Thoracic aorta (tissue), 2 donors: ENCODE data around the gene HTR1A. TPM values are rescaled to one million over a fixed set of nuclear protein-coding genes. Genes with fewer than 3 reads are reported as not detected.

Source experiments
- ATAC-seq: fragments of 150-250 bp; one replicate; pipeline ENCODE4 v1.8.0; 2017; ENCODE audit warnings: low read depth; ENCODE audit not compliant: insufficient number of reproducible peaks, low FRiP score
- DNase-seq: peaks from one replicate; pipeline ENCODE4 v3.0.0-alpha.2; 2020; ENCODE audit warnings: low spot score
- H3K27ac ChIP-seq, 2 donors: fragments of 200-600 bp; sonication (generic); 1 replicate in 1 of 2; 2 replicates in 1 of 2; pipeline ENCODE4 v1.5.1; 2016; ENCODE audit warnings: mild to moderate bottlenecking in 2 of 2, moderate library complexity in 2 of 2
- H3K27me3 ChIP-seq: fragments of 200-600 bp; sonication (generic); replicated peaks from 2 replicates; pipeline ENCODE4 v1.6.0; 2016; ENCODE audit warnings: mild to moderate bottlenecking; ENCODE audit not compliant: insufficient read depth
- H3K36me3 ChIP-seq: fragments of 200-600 bp; sonication (generic); one replicate; pipeline ENCODE4 v1.5.1; 2016
- H3K4me1 ChIP-seq, 2 donors: fragments of 200-600 bp; sonication (generic); 1 replicate in 1 of 2; 2 replicates in 1 of 2; pipeline versions ENCODE4 v1.5.1 to v1.6.0; 2016; ENCODE audit warnings: low read depth in 2 of 2, mild to moderate bottlenecking in 1 of 2; ENCODE audit not compliant: control insufficient read depth in 1 of 2
- H3K4me3 ChIP-seq: fragments of 200-600 bp; sonication (generic); 2 replicates; pipeline ENCODE4 v1.5.1; 2016; ENCODE audit warnings: mild to moderate bottlenecking
- H3K9me3 ChIP-seq: fragments of 200-600 bp; sonication (generic); 2 replicates; pipeline ENCODE4 v1.5.1; 2016
- total RNA-seq, 2 donors: library from RNA; depleted of rRNA; stranded (reverse); fragments of >200 nt; gene quantifications; one replicate each; pipeline versions ENCODE4 v1.1.0 to v1.2.3, GENCODE V29; 2016
- TF ChIP-seq, protein P1 (sequence below): fragments of 200-600 bp; sonication (generic); IDR thresholded peaks from one replicate; pipeline ENCODE4 v1.5.1; 2019; ENCODE audit warnings: antibody characterized with exemption

HTR1A gene
- total RNA-seq, 2 donors from 2014 or later: 0.78 TPM; not detected in 1

GRCh38 chr5:63959177-63959982 is 2.9 kb downstream of the HTR1A start:
- no peaks in the 10 kb centered on the region for H3K9me3 ChIP-seq
- no peaks in the 10 kb centered on the region for H3K4me1 ChIP-seq
- TF ChIP-seq, protein P1, sequence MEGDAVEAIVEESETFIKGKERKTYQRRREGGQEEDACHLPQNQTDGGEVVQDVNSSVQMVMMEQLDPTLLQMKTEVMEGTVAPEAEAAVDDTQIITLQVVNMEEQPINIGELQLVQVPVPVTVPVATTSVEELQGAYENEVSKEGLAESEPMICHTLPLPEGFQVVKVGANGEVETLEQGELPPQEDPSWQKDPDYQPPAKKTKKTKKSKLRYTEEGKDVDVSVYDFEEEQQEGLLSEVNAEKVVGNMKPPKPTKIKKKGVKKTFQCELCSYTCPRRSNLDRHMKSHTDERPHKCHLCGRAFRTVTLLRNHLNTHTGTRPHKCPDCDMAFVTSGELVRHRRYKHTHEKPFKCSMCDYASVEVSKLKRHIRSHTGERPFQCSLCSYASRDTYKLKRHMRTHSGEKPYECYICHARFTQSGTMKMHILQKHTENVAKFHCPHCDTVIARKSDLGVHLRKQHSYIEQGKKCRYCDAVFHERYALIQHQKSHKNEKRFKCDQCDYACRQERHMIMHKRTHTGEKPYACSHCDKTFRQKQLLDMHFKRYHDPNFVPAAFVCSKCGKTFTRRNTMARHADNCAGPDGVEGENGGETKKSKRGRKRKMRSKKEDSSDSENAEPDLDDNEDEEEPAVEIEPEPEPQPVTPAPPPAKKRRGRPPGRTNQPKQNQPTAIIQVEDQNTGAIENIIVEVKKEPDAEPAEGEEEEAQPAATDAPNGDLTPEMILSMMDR: no peak
- no peak overlapping the region for H3K4me3 ChIP-seq
- no peak overlapping the region for H3K27ac ChIP-seq
- H3K27me3 ChIP-seq: no peaks in the 10 kb centered on the region
- DNase-seq: no peak
- no peak for ATAC-seq
- H3K36me3 ChIP-seq: no peaks in the 10 kb centered on the region

- Histone ChIP-seq H3K27me3 (no peaks in the 10 kb centered on the region), H3K9me3 (no peaks in the 10 kb centered on the region), H3K4me3 (no peak overlapping the region), H3K36me3 (no peaks in the 10 kb centered on the region), H3K27ac (no peak overlapping the region), H3K4me1 (no peaks in the 10 kb centered on the region)
- DNase-seq (no peak), ATAC-seq (no peak)
- TF ChIP-seq, protein P1: no peak
These were observed 3.6 kb downstream of the HTR1A start for GRCh38 chr5:63958654-63959053.

DNA sequence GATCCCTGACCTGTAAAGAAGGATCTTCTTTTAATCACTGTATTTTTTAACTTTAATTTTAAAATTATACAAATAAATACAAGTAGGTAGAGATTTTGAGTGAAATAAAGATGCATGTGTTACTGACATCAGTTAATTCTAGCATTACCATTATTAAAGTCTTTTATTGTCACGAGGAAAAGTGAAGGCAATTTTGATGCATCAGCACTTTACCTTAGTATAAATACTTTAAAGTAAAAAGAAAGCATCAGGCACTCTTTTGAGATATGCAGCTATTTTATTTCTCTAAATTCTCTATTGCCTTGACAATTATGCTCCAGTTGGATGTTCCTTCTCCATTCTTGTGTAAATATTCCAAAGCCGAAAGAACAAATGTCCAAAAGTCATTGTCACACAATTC is 4.6 kb downstream of the HTR1A start:
- Histone ChIP-seq H3K27ac (no peak overlapping the region), H3K27me3 (no peaks in the 10 kb centered on the region), H3K36me3 (no peaks in the 10 kb centered on the region), H3K9me3 (no peaks in the 10 kb centered on the region), H3K4me1 (no peaks in the 10 kb centered on the region), H3K4me3 (no peak overlapping the region)
- ATAC-seq (no peak), DNase-seq (no peak)
- TF ChIP-seq, protein P1: no peak

GRCh38 chr5:63953217-63953616 is 9.0 kb downstream of the HTR1A start:
- Histone ChIP-seq H3K4me3 (no peak overlapping the region), H3K9me3 (no peaks in the 10 kb centered on the region), H3K27me3 (no peaks in the 10 kb centered on the region), H3K4me1 (no peaks in the 10 kb centered on the region), H3K27ac (no peak overlapping the region), H3K36me3 (no peaks in the 10 kb centered on the region)
- TF ChIP-seq, protein P1: no peak
- ATAC-seq (no peak), DNase-seq (no peak)

DNA sequence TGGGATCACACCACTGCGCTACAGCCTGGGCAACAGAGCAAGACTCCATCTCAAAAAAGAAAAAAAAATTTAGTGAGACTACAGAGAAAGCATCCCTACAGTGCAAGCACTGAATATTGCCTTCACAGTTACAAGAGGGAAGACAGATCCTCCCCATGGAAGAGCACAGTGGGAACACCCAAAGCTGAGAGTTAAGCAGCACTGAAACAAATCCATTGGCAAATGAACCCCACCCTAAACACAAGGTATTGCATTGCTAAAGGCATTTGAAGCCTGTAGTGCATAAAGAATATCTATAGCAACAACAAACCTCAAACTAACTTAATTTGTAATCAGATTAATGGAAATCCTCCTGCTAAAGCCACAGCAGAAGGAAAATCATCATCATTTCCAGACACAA is 27.1 kb downstream of the HTR1A start:
- Histone ChIP-seq H3K4me1 (no peaks in the 10 kb centered on the region), H3K27ac (no peak overlapping the region), H3K36me3 (no peaks in the 10 kb centered on the region), H3K4me3 (no peak overlapping the region), H3K9me3 (peaks cover 5% of the 10 kb centered on the region), H3K27me3 (no peaks in the 10 kb centered on the region)
- TF ChIP-seq, protein P1: no peak
- ATAC-seq (no peak), DNase-seq (no peak)
